Osteoblast (primary cell): Measurements from ENCODE around the gene DICER1. TPM values are rescaled to one million over a fixed set of nuclear protein-coding genes. Genes with fewer than 3 reads are reported as not detected.

ENCODE experiments used
- DNase-seq: peaks from one replicate; pipeline ENCODE4 v3.0.0; 2011; ENCODE audit warnings: low spot score, mixed read lengths; ENCODE audit not compliant: insufficient read length; ENCODE audit errors: missing footprints
- H2AFZ ChIP-seq: 2 replicates; pipeline ENCODE4 v1.6.0; 2011; ENCODE audit warnings: mild to moderate bottlenecking, low read length
- H3K27ac ChIP-seq: 2 replicates; pipeline ENCODE4 v1.5.1; 2011; ENCODE audit warnings: mild to moderate bottlenecking, low read depth, low read length, moderate library complexity
- H3K27me3 ChIP-seq: 2 replicates; pipeline ENCODE4 v1.6.0; 2012; ENCODE audit warnings: mild to moderate bottlenecking, control low read depth, inconsistent platforms, low read length, moderate library complexity; ENCODE audit not compliant: insufficient read depth
- H3K36me3 ChIP-seq: 2 replicates; pipeline ENCODE4 v1.5.1; 2011; ENCODE audit warnings: mild to moderate bottlenecking, low read length, control low read depth, moderate library complexity; ENCODE audit not compliant: insufficient read depth
- H3K4me1 ChIP-seq: 2 replicates; pipeline ENCODE4 v1.5.1; 2011; ENCODE audit warnings: mild to moderate bottlenecking, low read length, control low read depth, moderate library complexity; ENCODE audit not compliant: insufficient read depth
- H3K4me2 ChIP-seq: 2 replicates; pipeline ENCODE4 v1.6.0; 2011; ENCODE audit warnings: mild to moderate bottlenecking, low read length; ENCODE audit not compliant: insufficient read depth
- H3K4me3 ChIP-seq: fragments of 200-600 bp; sonication (generic); 3 replicates; pipeline ENCODE4 v1.5.1; 2012; ENCODE audit warnings: mild to moderate bottlenecking, low read length, inconsistent platforms; ENCODE audit not compliant: insufficient read depth
- H3K79me2 ChIP-seq: 2 replicates; pipeline ENCODE4 v1.6.0; 2012; ENCODE audit warnings: mild to moderate bottlenecking, low read length, control low read depth, inconsistent platforms; ENCODE audit not compliant: insufficient read depth
- H3K9me3 ChIP-seq: 2 replicates; pipeline ENCODE4 v1.5.1; 2011; ENCODE audit warnings: low read depth, low read length, control low read depth
- H4K20me1 ChIP-seq: 2 replicates; pipeline ENCODE4 v1.6.0; 2012; ENCODE audit warnings: mild to moderate bottlenecking, low read length, control low read depth; ENCODE audit not compliant: insufficient read depth
- CTCF ChIP-seq: IDR thresholded peaks from 2 replicates; pipeline ENCODE4 v1.5.1; 2011; ENCODE audit warnings: mild to moderate bottlenecking, low read depth, low read length, moderate library complexity; ENCODE audit errors: extremely low read depth
- total RNA-seq: library from RNA; depleted of rRNA; stranded (reverse); fragments of >200 nt; gene quantifications from 2 replicates; pipeline ENCODE4 v1.2.3, GENCODE V29; 2012

The DICER1 gene
- total RNA-seq, 1 donor = 53.6 TPM

DNA sequence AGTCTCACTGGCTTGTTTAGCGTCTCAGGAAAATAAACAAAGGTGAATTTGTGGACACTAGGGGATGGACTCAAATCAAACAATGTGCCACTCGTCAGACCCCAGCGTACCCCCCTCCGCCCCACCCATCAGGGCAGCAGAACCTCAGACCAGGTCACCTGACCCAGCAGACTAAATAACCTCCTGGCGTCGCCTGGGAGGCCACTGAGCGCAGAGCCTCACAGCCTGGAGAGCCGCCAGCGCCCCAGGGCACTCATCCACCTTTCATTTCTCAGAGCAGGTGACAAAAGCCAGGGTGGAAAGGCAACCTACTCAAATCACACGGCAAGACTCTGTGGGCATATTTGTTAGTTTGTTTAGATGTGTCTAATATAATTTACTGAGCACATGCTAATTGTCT is 100.9 kb downstream of the DICER1 start:
- no peaks in the 10 kb centered on the region for H3K36me3 ChIP-seq

DNA sequence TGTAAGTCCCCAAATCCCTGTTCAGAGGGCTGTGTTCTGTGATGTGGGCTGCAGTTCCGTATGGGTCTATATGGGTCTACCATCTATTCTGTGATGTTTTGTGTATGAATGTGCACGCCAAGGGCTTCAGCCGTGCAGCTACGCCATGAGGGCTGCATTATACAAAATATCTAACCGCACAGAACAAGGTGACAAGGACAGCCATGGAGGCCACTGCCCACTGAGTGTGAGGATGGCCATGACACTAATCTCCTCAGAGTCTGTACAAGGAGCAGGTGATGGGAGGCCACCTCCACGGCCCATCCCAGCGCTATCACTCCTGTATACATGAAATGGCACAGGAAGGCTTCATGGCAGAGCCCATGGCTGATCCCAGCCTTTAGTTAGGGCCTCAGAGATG is 102.0 kb downstream of the DICER1 start:
- H3K9me3 ChIP-seq = no peaks in the 10 kb centered on the region
- DNase-seq = no peak
- H3K27me3 ChIP-seq = no peaks in the 10 kb centered on the region
- H3K4me3 ChIP-seq = no peak overlapping the region
- no peaks in the 10 kb centered on the region for H3K79me2 ChIP-seq
- H3K4me1 ChIP-seq = no peaks in the 10 kb centered on the region
- no peaks in the 10 kb centered on the region for H4K20me1 ChIP-seq
- H3K27ac ChIP-seq = no peak overlapping the region
- no peak overlapping the region for H2AFZ ChIP-seq
- no peak overlapping the region for H3K4me2 ChIP-seq
- H3K36me3 ChIP-seq = no peaks in the 10 kb centered on the region
- no peak for TF ChIP-seq CTCF

More for the DNA sequence above, 100.9 kb downstream of the DICER1 start:
- Histone ChIP-seq H3K27me3 (no peaks in the 10 kb centered on the region), H3K4me1 (no peaks in the 10 kb centered on the region), H2AFZ (no peak overlapping the region), H3K79me2 (no peaks in the 10 kb centered on the region), H4K20me1 (no peaks in the 10 kb centered on the region), H3K9me3 (no peaks in the 10 kb centered on the region), H3K4me3 (no peak overlapping the region), H3K4me2 (no peak overlapping the region), H3K27ac (no peak overlapping the region)
- TF ChIP-seq CTCF = no peak
- DNase-seq = no peak

GRCh38 chr14:95054346-95055280 is 102.7 kb downstream of the DICER1 start:
- H3K27ac ChIP-seq = no peak overlapping the region
- DNase-seq = no peak
- TF ChIP-seq CTCF = no peak

GRCh38 chr14:95052016-95052585 is 105.2 kb downstream of the DICER1 start:
- Histone ChIP-seq H3K79me2 (no peaks in the 10 kb centered on the region), H3K27ac (no peak overlapping the region), H3K9me3 (no peaks in the 10 kb centered on the region), H2AFZ (no peak overlapping the region), H4K20me1 (no peaks in the 10 kb centered on the region), H3K4me1 (no peaks in the 10 kb centered on the region), H3K4me2 (no peak overlapping the region), H3K4me3 (no peak overlapping the region), H3K36me3 (no peaks in the 10 kb centered on the region), H3K27me3 (peaks cover 14% of the 10 kb centered on the region)
- no peak for TF ChIP-seq CTCF
- DNase-seq = no peak

More at GRCh38 chr14:95054346-95055280, 102.7 kb downstream of the DICER1 start:
- no peak overlapping the region for H3K4me3 ChIP-seq
- H2AFZ ChIP-seq = no peak overlapping the region
- no peaks in the 10 kb centered on the region for H4K20me1 ChIP-seq
- H3K4me2 ChIP-seq = no peak overlapping the region
- no peaks in the 10 kb centered on the region for H3K4me1 ChIP-seq
- no peaks in the 10 kb centered on the region for H3K79me2 ChIP-seq
- H3K27me3 ChIP-seq = peaks cover under 1% of the 10 kb centered on the region
- no peaks in the 10 kb centered on the region for H3K9me3 ChIP-seq
- H3K36me3 ChIP-seq = no peaks in the 10 kb centered on the region
